HG03354 (cell line): ENCODE results near the gene FRMPD2.
"Not testable (repeated sequence)": the region's sequence is repeated elsewhere in the genome, so short reads cannot be mapped to it uniquely, and the experiment has no call there.

Experiments
- ATAC-seq: cut with Tn5 transposase; IDR thresholded peaks from one replicate; pipeline ENCODE4 v1.9.1; 2021; ENCODE audit warnings: mild to moderate bottlenecking; ENCODE audit not compliant: unreplicated experiment, poor library complexity, severe bottlenecking

The FRMPD2 gene

DNA sequence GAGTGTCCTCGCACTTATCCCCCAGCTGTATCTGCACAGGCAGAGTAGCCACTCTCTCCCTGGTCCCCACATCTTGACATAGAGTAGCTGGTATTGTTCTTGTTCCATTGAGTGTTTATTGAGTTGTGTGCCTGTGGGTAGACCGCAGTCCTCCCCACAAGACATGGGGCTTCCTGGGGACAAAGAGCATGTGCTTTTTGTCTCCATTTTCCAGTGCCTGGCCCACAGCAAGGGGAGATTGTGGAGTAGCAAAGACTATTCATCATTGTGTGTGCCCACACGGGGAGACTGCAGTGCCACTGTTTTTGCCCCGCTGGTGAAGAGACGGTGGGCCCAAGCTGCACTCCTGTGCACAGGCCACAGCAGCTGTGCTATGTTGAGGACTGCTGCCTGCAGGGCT, 63.5 kb downstream of the FRMPD2 start:
- ATAC-seq: no peak

DNA sequence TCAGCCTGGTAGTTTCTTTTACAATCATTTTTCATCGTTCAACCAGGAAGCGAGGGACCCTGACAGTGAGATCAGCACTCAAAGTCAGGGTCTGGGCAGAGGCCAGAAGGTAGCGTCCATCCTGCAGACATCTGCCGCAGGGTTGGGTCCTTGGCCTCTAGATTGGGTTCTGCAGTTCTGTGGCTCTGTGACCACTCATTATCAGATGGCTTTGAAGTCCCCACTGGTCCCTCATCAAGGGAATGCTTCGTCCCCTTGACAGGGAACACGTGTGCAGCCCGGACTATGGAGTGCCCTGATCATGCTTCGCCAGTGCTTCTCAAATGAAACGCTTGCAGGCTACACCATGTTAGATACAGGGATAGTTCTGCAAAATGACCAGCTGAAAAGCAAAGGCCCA, 64.1 kb downstream of the FRMPD2 start:
- ATAC-seq: no peak

DNA sequence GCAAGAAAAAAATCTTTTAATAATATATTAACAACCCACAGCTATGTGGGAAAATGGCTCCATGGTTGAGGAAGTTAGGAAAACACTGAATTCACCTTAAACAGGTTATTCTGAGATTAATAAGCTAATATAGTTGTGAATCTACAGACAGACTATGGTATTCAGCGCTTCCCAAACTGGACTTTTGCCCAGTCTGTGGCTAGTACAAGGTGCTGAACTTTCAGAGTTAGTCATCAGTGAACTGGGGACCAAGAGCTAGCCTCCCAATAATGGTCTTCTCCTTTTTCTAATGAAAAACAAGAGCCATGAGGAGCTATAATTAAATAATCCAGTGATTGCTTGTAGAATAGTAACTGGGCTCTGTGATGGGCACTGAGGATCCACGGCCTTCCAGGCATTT, 65.3 kb downstream of the FRMPD2 start:
- no peak for ATAC-seq

DNA sequence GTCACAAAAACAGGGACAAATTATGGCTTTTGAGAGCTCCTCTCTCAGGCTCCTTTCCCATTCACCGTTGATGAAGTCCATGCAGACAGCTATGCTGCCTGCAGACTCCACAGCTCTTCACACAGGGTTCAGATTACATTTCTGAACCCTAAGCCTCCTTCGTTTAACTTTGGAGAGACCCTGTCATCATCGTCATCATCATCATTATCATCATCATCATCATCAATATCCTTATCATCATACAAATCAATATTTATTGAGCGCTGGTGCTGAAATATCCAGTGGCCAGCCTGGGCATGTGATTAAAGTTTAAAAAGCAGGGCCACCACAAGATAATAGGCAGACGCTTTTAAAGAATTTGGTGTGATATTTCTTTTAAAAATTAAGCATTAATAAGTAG, 66.6 kb downstream of the FRMPD2 start:
- no peak for ATAC-seq

DNA sequence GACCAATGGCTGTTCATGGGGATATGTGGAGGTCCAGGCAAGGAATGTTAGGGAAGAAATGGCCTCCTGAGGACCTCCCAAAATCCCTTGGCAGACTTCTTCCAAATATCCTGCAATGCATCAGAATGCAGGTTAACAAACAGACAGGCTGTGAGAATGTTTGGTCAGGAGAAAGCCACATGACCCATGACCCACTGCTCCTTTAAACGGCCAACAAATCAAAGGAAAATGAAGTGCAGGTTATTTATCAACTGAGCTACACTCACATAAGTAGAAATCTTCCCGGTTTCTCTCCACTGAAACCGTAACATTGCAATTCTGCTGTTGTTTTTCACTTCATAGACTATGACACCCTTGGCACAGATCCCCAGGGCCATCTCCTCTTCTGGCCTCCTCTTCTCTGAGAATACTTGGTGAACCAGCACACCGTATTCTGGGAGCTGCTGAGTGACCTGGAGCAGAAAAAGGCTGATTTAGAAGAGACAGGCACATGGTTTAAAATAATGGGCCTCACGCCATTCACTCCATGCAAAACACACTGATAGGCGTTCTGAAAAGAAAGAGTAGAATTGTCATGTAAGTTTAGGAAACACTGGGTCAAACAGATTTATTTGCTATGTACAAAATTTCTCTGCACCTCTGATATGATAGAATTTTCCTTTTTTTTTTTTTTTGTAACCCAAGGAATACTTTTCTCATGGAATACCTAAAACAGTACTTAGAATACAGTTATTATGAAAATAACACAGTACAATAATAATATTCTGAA, 67.8 kb downstream of the FRMPD2 start:
- ATAC-seq: no peak

DNA sequence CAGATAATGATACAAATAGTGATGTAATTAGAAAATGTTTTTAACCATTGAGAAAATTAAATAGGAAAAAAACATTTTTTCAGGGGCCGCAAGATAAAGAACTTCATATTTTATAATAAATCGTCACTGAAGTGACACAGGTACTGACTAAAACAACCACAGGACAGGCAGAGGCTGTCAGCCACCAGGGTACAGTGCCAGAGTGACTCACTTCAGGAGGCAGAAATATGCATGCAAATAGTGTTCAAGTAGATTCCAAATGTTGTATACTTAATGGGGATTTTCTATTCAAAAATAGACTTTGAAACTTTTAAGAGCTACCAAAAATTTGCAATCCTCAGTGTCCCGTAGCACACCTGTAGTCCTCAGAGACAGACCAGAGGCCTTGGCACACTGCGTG, 68.6 kb downstream of the FRMPD2 start:
- ATAC-seq: no peak

DNA sequence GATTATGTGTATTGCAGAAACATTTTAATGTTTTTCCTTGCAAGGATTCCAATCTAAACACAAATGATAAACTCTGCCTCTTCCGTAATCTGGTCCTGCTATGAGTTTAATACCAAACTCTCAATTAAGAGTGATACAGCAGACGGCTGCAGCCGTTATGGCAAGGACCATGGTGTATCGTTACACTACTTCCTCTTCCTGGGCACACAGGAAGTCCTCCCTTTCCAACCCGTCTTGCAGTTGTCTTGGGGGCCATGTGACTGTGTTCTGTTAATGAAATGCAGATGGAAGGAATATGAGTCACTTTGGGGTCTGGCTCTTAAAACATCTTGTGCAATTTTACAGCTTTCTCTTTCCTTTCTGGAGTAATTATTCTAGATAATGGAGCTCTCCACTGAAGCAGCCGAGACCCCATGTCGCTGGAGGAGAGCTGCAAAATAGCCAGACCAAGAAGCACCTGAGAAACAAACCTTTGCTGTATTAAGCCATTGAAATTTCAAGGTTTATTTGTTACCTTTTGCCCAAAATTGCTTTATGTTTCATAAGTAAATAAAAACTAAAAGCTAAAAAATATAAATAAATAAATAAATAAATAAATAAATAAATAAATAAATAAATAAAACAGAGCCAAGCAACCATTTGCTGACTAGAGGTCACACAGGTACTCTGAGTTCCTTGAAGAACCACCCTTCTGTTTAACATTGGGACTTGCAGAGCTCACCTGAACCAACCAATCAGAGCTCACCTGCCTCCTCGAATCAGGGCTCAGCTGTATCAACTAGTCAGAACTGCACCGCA, 74.7 kb downstream of the FRMPD2 start:
- no peak for ATAC-seq

DNA sequence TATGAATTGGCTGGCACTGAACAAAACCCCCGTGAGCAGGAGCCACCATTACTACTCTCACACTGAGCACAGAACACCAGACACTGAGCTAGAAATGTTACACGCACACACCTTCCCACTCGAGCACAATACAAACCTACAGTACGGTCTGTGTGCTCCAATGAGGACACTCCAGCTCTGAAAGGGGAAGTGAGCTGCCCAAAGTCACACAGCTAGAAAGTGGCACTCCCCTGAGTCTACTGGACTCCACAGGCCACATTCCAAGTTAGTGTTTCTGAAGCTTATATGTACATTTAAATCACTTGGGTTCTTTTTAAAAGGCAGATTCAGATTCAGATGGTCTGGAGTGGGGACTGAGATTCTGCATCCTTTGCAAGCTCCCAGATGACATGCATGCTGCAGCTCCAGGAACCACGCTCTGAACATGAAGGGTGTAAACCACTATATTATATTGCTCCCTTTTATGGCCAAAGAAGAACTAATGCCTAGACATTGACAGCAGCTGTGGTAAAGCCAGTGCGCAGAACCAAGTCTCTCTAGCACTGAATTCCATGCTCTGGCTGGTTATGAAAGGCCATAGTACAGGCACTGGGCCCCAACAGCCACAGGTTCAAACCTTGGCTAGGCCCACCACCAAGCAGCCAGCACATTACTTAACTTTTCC, 77.1 kb downstream of the FRMPD2 start:
- ATAC-seq: no peak

DNA sequence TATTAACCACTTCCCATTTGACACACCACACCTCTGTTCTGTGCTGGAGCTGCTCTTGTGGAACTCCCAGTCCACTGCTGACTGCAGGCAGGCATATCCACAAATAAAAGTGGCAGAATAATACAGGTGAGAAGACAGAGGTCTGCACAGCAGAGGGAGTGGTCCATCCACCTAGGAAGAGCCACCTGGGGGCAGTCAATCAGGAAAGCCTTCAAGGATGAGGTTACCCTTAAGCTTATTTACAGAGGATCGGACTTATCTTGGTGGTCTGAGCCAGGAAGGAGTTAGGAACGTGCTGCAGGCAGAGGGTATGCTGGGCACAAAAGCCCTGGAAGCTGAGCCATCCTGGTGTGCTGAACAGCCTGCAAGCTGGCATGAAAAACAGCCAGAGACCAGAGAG, 78.7 kb downstream of the FRMPD2 start:
- ATAC-seq: no peak

DNA sequence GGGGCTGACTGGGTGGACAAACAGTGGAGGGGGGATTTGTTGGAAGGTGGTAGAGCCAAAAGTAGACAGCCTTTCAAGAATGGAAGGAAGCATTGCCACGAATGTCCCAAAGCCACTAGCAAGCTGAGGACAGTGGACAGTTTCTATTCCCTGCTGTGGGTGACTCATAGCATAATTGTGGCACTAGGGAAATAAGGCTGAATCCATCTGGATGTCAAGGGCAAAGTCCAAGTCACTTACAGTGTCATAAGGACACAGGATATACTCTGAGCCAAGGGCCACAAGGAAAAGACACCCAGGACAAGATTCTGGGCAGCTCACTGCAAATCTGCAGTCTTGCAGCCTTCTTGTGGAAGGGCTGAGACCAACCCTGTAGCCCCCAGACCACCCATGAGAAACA, 79.7 kb downstream of the FRMPD2 start:
- no peak for ATAC-seq

DNA sequence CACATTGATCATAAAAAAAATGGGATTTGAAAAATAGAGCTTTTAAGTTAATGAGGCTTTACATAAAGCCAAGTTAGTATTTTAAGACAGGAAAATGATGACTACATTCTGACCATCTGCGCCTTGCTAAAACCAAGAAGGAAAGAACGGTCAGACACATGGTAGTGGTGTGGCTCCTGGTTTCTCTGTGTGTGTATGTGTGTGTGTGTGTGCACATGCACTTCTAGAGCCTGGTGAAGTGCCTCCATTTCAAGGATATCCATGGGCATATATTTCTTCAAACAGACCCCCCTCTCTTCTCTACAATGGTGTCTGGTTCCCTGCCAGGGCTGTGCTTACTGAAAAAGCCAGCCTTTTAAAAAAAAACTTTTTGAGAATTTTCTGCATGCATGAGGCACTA, 80.9 kb downstream of the FRMPD2 start:
- no peak for ATAC-seq

DNA sequence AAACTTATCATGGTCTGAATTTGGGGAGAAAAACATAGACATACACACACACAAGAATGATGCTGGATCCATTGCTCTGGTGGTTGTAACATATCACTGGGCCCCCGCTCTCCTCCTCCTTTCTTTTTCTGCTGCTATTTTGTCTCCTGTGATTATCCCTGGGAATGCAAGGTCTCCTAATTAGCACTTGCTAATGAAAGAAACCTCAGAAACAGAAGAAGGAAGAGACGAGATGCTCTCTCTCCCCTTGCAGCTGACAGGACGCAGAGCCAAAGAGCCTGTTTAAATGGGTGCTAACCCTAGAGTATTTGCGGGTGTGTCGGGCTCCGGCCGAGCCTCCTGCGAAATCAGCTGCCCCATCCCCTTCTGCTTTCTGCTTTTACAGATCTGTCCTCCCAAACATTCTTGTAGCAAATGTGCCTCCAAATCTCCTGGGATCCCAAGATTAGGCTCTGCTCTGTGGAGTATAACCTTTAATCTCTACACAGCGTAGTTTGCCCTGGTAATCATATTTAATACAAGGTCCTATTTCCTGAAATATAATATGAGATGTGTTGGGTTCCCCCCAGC, 81.5 kb downstream of the FRMPD2 start:
- no peak for ATAC-seq

DNA sequence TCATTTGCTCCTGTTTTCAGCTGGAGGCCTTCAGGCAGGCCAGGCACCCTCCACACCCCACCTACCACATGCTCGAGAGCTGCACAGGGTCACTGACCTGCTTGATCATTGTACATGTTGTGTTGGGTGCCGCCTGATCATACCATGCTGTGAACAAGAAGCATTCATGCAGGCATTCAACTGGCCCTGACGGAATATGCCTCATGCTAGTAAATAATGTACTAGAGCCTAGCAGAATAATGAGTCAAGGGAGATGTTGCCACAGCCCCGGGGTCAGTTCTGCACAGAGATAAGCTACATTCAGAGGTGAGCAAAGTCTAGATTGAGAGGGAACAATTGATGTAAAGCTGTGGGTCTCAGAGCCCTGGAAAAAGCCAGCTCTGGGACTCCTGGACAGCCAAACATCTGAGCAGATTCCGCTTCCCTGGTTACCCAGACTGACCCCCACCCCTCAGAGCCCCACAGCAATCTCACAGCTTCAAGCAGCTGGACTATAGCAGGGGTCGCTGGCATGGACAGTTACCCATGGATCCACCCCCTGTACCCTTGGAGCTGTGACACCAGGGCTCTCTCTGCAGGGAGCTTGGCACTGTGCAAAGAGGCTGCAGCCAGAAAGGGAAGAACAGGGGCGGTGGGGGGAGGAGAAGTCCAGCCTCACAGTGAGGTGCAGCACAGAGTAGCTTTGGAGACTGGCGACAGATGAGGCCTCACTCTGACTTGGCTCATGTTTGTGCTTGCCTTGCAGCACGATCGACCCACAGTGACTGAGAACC, 86.6 kb downstream of the FRMPD2 start:
- no peak for ATAC-seq

DNA sequence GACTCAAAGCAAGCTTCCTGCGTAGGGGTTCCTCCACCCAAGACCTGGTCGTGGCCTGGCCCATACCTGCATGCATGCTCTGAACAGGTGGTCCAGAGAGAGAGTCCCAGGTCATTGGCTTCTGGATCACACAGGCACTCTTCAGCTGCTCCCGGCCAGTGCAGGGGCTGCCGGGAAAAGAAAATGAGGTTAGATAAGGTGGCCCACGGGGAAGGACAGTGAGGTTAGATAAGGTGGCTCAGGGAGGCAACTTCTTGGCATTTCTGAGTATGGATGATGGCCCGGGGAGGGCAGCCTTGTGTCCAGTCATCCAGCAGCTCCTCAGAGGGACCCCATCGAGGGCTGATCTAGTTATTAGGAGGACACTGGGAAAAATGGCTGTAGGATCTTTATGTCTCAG, 87.4 kb downstream of the FRMPD2 start:
- no peak for ATAC-seq

DNA sequence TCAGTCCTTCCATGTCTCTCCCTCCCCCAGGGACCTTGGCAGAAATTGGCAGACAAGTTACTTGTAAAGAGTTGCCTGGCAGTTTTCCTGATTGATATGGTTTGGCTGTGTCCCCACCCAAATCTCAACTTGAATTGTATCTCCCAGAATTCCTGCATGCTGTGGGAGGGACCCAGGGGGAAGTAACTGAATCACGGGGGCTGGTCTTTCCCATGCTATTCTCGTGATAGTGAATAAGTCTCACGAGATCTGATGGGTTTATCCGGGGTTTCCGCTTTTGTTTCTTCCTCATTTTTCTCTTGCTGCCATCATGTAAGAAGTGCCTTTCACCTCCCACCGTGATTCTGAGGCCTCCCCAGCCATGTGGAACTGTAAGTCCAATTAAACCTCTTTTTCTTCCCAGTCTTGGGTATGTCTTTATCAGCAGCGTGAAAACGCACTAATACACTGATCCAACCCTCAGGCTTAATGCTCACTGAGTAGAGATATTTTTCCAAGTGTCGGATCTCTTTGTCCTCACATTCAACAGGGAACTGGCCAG, 88.2 kb downstream of the FRMPD2 start:
- not testable (repeated sequence) for ATAC-seq

DNA sequence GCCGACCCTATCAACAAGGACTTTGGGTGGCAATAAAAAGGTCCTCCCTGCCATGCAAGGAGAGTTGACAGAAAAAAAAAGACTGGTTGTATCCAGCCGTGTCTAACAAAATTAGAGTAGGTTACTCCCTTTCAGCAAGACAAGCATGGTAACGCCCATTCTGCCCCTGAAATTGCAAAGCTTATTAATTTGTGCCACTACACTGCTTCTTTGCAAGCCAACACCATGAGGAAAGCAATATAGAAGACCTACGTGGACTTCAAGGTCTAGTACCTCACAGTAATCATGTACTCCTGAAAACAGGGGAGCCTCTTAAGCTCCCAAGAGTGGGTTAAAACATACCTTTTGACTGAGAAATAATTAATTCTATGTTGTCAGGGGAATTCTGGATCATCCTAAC, 90.3 kb downstream of the FRMPD2 start:
- no peak for ATAC-seq

DNA sequence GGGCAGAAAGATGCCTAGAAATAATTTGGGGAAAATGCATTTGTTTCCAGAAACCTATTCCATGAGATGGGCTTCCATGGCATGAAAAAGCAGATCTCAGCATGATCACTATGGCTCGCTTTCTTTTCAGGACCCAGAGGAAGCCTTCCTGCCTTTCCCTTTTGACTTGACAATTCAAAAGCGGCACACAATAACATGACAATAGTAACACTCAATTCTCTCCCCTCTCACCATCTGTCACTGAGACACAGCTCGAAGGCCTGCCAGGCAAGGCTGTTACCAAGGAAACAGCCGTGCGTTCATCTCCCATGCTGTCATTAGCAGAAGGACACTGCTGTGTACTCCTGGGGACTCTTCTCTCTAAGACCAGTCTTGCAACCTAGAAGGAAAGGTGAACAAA, 101.8 kb downstream of the FRMPD2 start:
- not testable (repeated sequence) for ATAC-seq

DNA sequence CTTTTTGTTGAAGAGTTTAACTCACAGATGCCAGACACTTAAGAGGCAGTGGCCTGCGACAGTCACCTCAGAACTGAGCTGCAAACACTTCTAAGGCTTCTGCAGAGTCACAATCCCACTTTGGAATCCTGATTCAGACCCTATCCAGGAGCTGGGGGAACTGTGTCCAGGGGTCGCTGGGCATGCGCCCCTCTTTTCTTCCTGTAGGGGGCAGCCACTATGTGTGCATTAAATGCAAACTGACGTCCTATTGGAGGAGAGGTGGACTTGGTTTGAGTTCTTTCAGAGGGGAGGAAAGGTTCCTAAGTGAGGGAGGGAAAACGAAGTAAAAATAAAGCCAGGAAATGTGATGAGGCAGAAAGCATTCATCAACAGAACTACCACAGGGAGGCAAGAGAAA, 113.8 kb downstream of the FRMPD2 start:
- ATAC-seq: not testable (repeated sequence)

DNA sequence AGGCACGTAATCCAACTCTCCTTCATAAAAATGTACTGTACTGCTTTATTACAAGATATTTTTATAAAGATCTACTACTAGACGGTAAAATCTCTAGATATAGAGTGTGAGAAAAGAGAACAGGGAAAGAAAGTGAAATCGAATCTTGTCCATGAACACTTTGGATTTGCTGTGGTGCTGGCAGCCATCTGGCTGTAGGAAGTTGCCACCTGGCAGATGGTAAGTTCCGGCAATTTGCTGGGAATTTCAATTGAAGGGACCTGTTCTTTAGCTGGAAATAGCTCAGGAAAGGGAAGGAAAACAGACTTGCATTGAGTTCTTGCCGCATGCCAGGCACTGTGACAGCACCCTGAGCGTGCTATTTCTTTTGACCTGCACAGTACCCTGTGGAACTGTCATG, 114.3 kb downstream of the FRMPD2 start:
- not testable (repeated sequence) for ATAC-seq
